H1 (cell line): ENCODE data around the gene WFDC8.
"Not testable (repeated sequence)": the region's sequence is repeated elsewhere in the genome, so short reads cannot be mapped to it uniquely, and the experiment has no call there.

ENCODE experiments used
- BRCA1 ChIP-seq: IDR thresholded peaks from 2 replicates; pipeline ENCODE4 v1.6.1; 2012; ENCODE audit warnings: low read depth, low read length, improper control_type of control experiment
- CEBPB ChIP-seq: IDR thresholded peaks from 2 replicates; pipeline ENCODE4 v1.6.1; 2012; ENCODE audit warnings: low read depth, low read length
- EP300 ChIP-seq, 2 experiments: IDR thresholded peaks; 1 replicate in 1 of 2; 2 replicates in 1 of 2; pipeline ENCODE4 v1.6.1; 2011 to 2012; ENCODE audit warnings: low read depth in 2 of 2, low read length in 2 of 2, mild to moderate bottlenecking in 2 of 2, borderline replicate concordance in 1 of 2, inconsistent platforms in 1 of 2, moderate library complexity in 1 of 2
- EZH2 ChIP-seq: fragments of 200-600 bp; sonication (generic); IDR thresholded peaks from 2 replicates; pipeline ENCODE4 v1.7.1; 2012; ENCODE audit warnings: low read depth, mild to moderate bottlenecking, moderate library complexity, low read length, inconsistent platforms; ENCODE audit not compliant: severe bottlenecking
- GABPA ChIP-seq: IDR thresholded peaks from 2 replicates; pipeline ENCODE4 v1.6.1; 2011; ENCODE audit warnings: mild to moderate bottlenecking, low read length, moderate library complexity, borderline replicate concordance; ENCODE audit not compliant: insufficient read depth
- HDAC6 ChIP-seq: IDR thresholded peaks from one replicate; pipeline ENCODE4 v1.7.1; 2012; ENCODE audit warnings: low read depth, mild to moderate bottlenecking, inconsistent platforms, low read length, moderate library complexity
- MAX ChIP-seq: IDR thresholded peaks from 2 replicates; pipeline ENCODE4 v1.6.1; 2012; ENCODE audit warnings: inconsistent platforms
- NANOG ChIP-seq: IDR thresholded peaks from 2 replicates; pipeline ENCODE4 v1.6.1; 2011; ENCODE audit warnings: low read length, low read depth, mild to moderate bottlenecking, inconsistent platforms; ENCODE audit not compliant: insufficient read depth, poor library complexity, severe bottlenecking
- POLR2A ChIP-seq, 2 experiments: IDR thresholded peaks; 1 replicate in 1 of 2; 2 replicates in 1 of 2; pipeline ENCODE4 v1.6.1; 2011; ENCODE audit warnings: low read depth in 2 of 2, low read length in 2 of 2, mild to moderate bottlenecking in 2 of 2; ENCODE audit errors: control extremely low read depth in 1 of 2
- POLR2AphosphoS5 ChIP-seq: IDR thresholded peaks from 2 replicates; pipeline ENCODE4 v1.6.1; 2011; ENCODE audit warnings: low read depth, low read length
- RXRA ChIP-seq: IDR thresholded peaks from 2 replicates; pipeline ENCODE4 v1.6.1; 2011; ENCODE audit warnings: low read depth, mild to moderate bottlenecking, low read length, moderate library complexity; ENCODE audit not compliant: insufficient read depth
- SP2 ChIP-seq: IDR thresholded peaks from 2 replicates; pipeline ENCODE4 v1.6.1; 2012; ENCODE audit warnings: mild to moderate bottlenecking, low read length, inconsistent platforms
- TAF1 ChIP-seq: IDR thresholded peaks from 2 replicates; pipeline ENCODE4 v1.6.1; 2011; ENCODE audit warnings: mild to moderate bottlenecking, low read depth, low read length
- TF ChIP-seq, protein P1 (sequence below), 3 experiments: IDR thresholded peaks; 1 replicate in 2 of 3; 2 replicates in 1 of 3; pipeline versions ENCODE4 v1.5.1 to v1.6.1; 2011; ENCODE audit warnings: low read length in 3 of 3, mild to moderate bottlenecking in 3 of 3, inconsistent platforms in 2 of 3, low read depth in 1 of 3, moderate library complexity in 1 of 3; ENCODE audit not compliant: insufficient read depth in 1 of 3; ENCODE audit errors: control extremely low read depth in 1 of 3

- TF ChIP-seq HDAC6; POLR2AphosphoS5; TAF1; POLR2A (IDR thresholded peaks at IDR 0.05; ENCODE audit: control extremely low read depth in 1 of 2, low read depth in 2 of 2, low read length in 2 of 2); EP300 (IDR thresholded peaks at IDR 0.05; ENCODE audit: borderline replicate concordance in 1 of 2, low read depth in 2 of 2, low read length in 2 of 2); SP2; MAX; GABPA; CEBPB; BRCA1; EZH2; RXRA; NANOG: not testable (repeated sequence)
- TF ChIP-seq, protein P1, sequence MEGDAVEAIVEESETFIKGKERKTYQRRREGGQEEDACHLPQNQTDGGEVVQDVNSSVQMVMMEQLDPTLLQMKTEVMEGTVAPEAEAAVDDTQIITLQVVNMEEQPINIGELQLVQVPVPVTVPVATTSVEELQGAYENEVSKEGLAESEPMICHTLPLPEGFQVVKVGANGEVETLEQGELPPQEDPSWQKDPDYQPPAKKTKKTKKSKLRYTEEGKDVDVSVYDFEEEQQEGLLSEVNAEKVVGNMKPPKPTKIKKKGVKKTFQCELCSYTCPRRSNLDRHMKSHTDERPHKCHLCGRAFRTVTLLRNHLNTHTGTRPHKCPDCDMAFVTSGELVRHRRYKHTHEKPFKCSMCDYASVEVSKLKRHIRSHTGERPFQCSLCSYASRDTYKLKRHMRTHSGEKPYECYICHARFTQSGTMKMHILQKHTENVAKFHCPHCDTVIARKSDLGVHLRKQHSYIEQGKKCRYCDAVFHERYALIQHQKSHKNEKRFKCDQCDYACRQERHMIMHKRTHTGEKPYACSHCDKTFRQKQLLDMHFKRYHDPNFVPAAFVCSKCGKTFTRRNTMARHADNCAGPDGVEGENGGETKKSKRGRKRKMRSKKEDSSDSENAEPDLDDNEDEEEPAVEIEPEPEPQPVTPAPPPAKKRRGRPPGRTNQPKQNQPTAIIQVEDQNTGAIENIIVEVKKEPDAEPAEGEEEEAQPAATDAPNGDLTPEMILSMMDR (IDR thresholded peaks at IDR 0.05; ENCODE audit: control extremely low read depth in 1 of 3, insufficient read depth in 1 of 3, low read depth in 1 of 3, low read length in 3 of 3) = not testable (repeated sequence)
Measured at GRCh38 chr20:45584294-45584693, 5.2 kb upstream of the WFDC8 start.
